ENCODE results near the gene NNMT.

NNMT gene

GRCh38 chr11:114284914-114285313 is 11.3 kb upstream of the NNMT start:
- no peak for DNase-seq (ENCODE audit: low read depth in 2 of 2)

DNA sequence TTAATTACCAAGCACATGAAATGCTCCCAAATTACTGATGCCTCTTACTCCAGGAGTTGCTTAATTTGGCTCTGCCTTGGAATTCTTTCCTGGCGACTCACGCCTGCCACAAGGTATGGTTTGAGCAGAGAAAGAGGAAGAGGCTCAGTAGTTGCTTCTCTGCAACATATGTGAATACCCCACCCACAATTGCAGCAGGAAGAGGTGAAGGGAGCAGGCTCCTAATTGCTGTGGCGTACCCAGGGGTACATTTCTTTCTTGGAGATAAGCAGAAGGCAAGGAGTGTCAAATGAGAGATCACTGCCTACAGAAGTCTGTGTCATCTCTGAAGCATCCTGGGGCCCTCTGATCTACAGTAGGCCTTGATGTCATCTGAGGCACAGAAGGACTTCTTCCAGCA is 10.6 kb upstream of the NNMT start:
- no peak for DNase-seq (ENCODE audit: low read depth in 2 of 2)

GRCh38 chr11:114286229-114286628 is 10.0 kb upstream of the NNMT start:
- no peak for DNase-seq (ENCODE audit: low read depth in 2 of 2)

- no peak for DNase-seq (ENCODE audit: low read depth in 2 of 2)
Observed at GRCh38 chr11:114287154-114287553, 9.0 kb upstream of the NNMT start.

GRCh38 chr11:114288136-114288535 is 8.1 kb upstream of the NNMT start:
- no peak for DNase-seq (ENCODE audit: low read depth in 2 of 2)

- DNase-seq (ENCODE audit: low read depth in 2 of 2), result no peak
Observed at GRCh38 chr11:114289779-114290178, 6.4 kb upstream of the NNMT start.

GRCh38 chr11:114290503-114291235 is 5.5 kb upstream of the NNMT start:
- DNase-seq (ENCODE audit: low read depth in 2 of 2), result no peak

- DNase-seq (ENCODE audit: low read depth in 2 of 2), result no peak
Observed at GRCh38 chr11:114291381-114291780, 4.8 kb upstream of the NNMT start.

- no peak for DNase-seq (ENCODE audit: low read depth in 2 of 2)
Observed at GRCh38 chr11:114291842-114292680, 4.1 kb upstream of the NNMT start.

- DNase-seq (ENCODE audit: low read depth in 2 of 2), result no peak
Observed at GRCh38 chr11:114293201-114293711, 2.9 kb upstream of the NNMT start.

DNA sequence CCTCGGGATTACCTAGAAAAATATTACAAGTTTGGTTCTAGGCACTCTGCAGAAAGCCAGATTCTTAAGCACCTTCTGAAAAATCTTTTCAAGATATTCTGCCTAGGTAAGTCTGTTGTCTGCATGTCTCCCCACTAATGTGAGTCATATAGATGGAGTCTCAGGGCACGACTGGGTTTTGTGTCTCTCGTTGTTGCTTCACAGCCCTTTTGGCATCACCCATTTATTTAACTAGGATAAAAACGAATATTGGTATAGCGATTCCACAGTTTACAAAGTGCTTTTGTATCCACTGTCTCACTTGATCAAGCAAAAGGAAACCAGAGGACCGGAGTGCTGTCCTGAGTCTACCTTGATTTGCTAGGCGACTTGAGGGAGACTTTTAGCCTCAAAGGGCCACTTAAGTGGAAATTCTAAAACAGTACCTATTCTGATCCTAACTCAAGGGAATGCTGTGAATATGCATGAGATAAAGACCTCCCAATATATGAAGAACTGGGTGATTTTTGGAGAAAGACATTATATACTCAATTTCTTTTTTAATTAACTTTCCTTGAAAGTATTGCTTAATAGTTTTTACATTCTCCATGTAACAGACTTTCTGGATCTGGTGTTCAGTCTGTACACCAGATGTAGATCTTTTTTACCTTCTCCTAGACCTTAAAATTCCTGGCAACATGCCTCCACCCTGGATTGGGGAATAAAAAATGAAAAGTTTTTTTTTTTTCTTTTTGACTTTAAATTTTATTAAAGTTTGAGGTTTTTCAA is 590 bp downstream of the NNMT start:
- DNase-seq (ENCODE audit: low read depth in 2 of 2), result no peak

DNA sequence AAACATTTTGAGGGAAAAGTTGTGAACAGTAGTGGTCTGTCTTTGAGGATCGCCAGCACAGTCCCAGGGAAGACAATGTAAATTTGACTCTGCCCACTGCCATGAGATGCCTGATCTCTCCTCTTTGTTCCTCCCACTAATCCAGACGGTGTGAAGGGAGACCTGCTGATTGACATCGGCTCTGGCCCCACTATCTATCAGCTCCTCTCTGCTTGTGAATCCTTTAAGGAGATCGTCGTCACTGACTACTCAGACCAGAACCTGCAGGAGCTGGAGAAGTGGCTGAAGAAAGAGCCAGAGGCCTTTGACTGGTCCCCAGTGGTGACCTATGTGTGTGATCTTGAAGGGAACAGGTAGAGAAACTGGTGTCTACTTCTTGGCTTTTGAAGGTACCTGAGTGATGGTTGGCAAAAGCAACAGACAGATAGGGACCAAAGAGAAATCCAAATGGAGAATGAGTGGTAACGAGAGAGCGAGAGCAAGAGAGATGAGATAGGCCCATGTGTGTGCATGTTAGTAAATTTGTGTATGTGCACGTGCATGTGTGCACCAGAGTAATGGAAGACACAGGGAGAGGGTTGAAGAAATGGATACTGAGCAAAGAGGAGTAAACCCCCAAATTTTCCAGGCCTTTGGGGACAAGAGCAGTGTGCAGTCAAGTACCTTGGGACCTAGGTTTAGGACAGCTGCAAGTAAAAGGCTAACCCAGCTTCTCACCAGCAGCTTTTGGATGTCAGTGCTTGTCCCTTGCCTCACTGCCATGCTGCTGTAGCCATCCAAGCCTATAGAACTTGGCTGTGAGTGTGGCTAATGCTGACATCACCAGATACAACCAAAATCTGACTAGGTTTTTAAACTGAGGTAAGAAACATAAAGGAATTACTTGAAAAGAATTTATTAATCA is 1.9 kb downstream of the NNMT start:
- no peak for DNase-seq (ENCODE audit: low read depth in 2 of 2)

- DNase-seq (ENCODE audit: low read depth in 2 of 2), result no peak
Observed at GRCh38 chr11:114298710-114299109, 2.5 kb downstream of the NNMT start.

DNA sequence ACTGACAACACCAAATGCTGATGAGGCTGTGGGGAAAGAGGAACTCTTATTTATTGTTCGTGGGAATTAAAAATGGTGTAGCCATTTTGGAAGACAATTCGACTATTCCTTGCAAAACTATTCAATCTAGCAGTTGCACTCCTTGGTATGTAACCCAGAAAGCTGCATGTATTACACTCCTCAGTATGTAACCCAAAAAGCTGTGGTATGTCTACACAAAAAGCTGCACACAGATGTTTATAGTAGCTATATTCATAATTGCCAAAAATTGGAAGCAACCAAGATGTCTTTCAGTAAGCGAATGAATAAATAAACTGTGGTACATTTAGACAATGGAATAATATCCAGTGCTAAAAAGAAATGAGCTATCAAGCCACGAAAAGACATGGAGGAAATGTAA is 4.9 kb downstream of the NNMT start:
- DNase-seq (ENCODE audit: low read depth in 2 of 2), result no peak

GRCh38 chr11:114301927-114302326 is 5.7 kb downstream of the NNMT start:
- no peak for DNase-seq (ENCODE audit: low read depth in 2 of 2)

GRCh38 chr11:114302663-114303062 is 6.5 kb downstream of the NNMT start:
- DNase-seq (ENCODE audit: low read depth in 2 of 2), result no peak

DNA sequence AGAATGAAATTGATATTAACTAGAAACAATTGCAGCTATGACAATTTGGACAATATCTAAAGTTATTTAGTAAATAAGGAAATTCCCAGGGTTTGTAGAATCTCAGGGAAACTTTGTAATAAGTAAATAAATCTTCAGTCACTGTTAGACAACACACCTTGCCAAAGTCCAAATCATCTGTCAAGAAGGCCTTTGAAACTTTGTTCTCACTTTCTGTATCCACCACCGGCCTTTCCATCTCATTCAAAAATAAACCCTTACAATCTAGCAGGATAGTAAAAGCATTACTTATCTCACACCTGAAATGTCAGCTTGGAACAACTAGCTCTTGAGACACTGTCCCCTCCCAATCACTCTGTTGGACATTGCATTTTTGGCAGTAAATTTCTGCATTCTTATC is 7.9 kb downstream of the NNMT start:
- no peak for DNase-seq (ENCODE audit: low read depth in 2 of 2)

- DNase-seq (ENCODE audit: low read depth in 2 of 2), result no peak
Observed at GRCh38 chr11:114304969-114305368, 8.8 kb downstream of the NNMT start.

DNA sequence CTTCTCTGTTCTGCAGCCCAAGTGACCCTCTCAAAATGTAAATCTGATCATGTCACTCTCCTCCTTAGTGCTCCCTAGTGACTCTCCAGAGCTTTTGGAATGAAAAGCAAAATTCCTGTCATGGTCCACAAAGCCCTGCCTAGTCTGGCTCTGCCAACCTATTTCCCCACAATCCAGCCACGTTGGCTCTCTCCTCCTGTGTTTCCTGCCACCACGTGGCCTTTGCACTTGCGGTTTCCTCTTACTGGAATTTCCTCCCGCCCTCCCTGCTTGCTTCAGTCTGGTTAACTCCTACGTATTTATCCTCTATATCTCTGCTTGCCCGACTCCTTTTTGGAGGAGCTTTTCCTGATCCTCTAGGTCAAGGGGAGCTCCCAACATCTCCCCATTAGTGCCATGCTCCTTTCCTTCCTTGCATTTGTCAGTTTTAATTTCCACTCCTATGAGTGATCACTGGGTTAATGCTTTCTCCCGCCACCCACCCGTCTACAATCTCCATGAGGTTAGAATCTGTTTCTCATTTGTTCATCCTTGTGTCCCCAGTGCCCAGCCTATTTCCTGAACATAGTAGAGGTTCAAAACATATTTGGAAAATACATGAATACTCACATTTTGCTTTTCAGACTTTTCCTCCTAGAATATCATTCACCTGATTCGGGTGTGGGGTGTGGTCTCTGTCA is 11.5 kb downstream of the NNMT start:
- DNase-seq (ENCODE audit: low read depth in 2 of 2), result no peak

DNA sequence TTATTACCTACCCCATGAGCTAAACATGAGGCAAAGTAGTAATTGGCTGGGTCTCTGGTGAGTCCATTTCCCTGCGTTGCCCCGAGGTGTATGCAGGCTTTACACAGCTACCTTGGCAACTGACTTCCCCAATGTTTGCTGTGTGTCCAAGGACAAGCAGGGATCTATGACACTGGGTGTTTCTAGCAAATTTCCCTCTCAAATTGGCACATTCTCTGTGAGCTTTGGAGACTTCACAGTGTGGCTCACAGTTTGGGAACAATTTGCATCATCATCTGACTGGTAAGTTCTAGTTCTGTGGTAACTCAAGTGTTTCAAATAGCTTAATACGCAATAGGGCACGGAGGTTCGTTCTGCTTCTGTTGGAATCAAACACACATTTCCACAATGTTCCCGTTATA is 12.5 kb downstream of the NNMT start:
- DNase-seq (ENCODE audit: low read depth in 2 of 2), result no peak

DNA sequence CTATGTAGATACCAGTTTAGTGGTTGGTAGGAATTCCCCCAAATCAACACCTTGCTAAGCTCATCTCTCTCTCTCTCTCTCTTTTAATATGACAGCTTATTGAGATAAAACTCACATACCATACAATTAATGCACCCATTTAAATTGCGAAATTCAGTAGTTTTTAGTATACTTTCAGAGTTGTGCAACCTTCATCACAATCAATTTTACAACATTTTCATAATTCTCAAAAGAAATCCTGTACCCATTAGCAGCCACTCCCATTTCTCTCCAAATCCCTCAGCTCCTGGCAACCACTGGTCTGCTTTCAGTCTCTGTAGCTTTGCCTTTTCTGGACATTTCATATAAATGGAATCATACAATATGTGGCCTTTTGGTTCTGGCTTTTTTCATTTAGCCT is 13.3 kb downstream of the NNMT start:
- DNase-seq (ENCODE audit: low read depth in 2 of 2), result no peak

Measured in stimulated activated CD4-positive, alpha-beta T cell treated with anti-CD3 and anti-CD28 coated beads, Interleukin-15, amount 100 ng/mL, for 48 hours (primary cell).